Measurements from ENCODE around the gene XPO6.

Gene XPO6

GRCh38 chr16:28208131-28208530 lies 3.6 kb downstream of the XPO6 start:
- no peak for DNase-seq (ENCODE audit: low read depth in 2 of 2)

- DNase-seq (ENCODE audit: low read depth in 2 of 2) = no peak
These were observed 4.4 kb downstream of the XPO6 start for GRCh38 chr16:28207399-28207798.

GRCh38 chr16:28205974-28206373 lies 5.8 kb downstream of the XPO6 start:
- DNase-seq (ENCODE audit: low read depth in 2 of 2) = no peak

- DNase-seq (ENCODE audit: low read depth in 2 of 2) = no peak
These were observed 6.5 kb downstream of the XPO6 start for GRCh38 chr16:28205117-28205899.

- no peak for DNase-seq (ENCODE audit: low read depth in 2 of 2)
These were observed 7.1 kb downstream of the XPO6 start for GRCh38 chr16:28204622-28205021.

GRCh38 chr16:28204204-28204603 lies 7.6 kb downstream of the XPO6 start:
- no peak for DNase-seq (ENCODE audit: low read depth in 2 of 2)

GRCh38 chr16:28202147-28202746 lies 9.5 kb downstream of the XPO6 start:
- DNase-seq (ENCODE audit: low read depth in 2 of 2) = no peak

- DNase-seq (ENCODE audit: low read depth in 2 of 2) = no peak
These were observed 11.1 kb downstream of the XPO6 start for GRCh38 chr16:28200661-28201060.

GRCh38 chr16:28196387-28196987 lies 15.3 kb downstream of the XPO6 start:
- DNase-seq (ENCODE audit: low read depth in 2 of 2) = no peak

- no peak for DNase-seq (ENCODE audit: low read depth in 2 of 2)
These were observed 15.9 kb downstream of the XPO6 start for GRCh38 chr16:28195859-28196258.

- no peak for DNase-seq (ENCODE audit: low read depth in 2 of 2)
These were observed 18.0 kb downstream of the XPO6 start for GRCh38 chr16:28193530-28194423.

- peak; percentile 48 to 52 for DNase-seq (ENCODE audit: low read depth in 2 of 2)
These were observed 18.8 kb downstream of the XPO6 start for GRCh38 chr16:28192806-28193529.

- no peak for DNase-seq (ENCODE audit: low read depth in 2 of 2)
These were observed 20.3 kb downstream of the XPO6 start for GRCh38 chr16:28191364-28191960.

- no peak for DNase-seq (ENCODE audit: low read depth in 2 of 2)
These were observed 22.5 kb downstream of the XPO6 start for GRCh38 chr16:28189245-28189644.

GRCh38 chr16:28188085-28188916 lies 23.5 kb downstream of the XPO6 start:
- DNase-seq (ENCODE audit: low read depth in 2 of 2) = no peak

GRCh38 chr16:28187595-28188004 lies 24.2 kb downstream of the XPO6 start:
- DNase-seq (ENCODE audit: low read depth in 2 of 2) = no peak

- no peak for DNase-seq (ENCODE audit: low read depth in 2 of 2)
These were observed 25.0 kb downstream of the XPO6 start for GRCh38 chr16:28186752-28187151.

GRCh38 chr16:28185696-28186095 lies 26.1 kb downstream of the XPO6 start:
- no peak for DNase-seq (ENCODE audit: low read depth in 2 of 2)

GRCh38 chr16:28184625-28185024 lies 27.1 kb downstream of the XPO6 start:
- DNase-seq (ENCODE audit: low read depth in 2 of 2) = no peak

- DNase-seq (ENCODE audit: low read depth in 2 of 2) = no peak
These were observed 27.8 kb downstream of the XPO6 start for GRCh38 chr16:28183930-28184329.

All from activated CD4-positive, alpha-beta T cell treated with anti-CD3 and anti-CD28 coated beads for 24 hours (primary cell).